Measurements from ENCODE around the gene TNFRSF14.

Gene TNFRSF14

GRCh38 chr1:2525920-2526823 is 30.0 kb upstream of the TNFRSF14 start, which contains the start of gene PANK4:
Gene PANK4, minus strand, starts transcription at chr1:2526596. Its CDS starts 9 bp downstream, at chr1:2526587.
- Histone ChIP-seq H3K27me3 (ENCODE audit: control insufficient read depth, insufficient read depth, low read length) (peaks cover 28% of the 10 kb centered on the region), H3K4me3 (ENCODE audit: low read depth, low read length) (peak within 1 kb of the TSS; percentile 86), H3K9ac (ENCODE audit: low read depth, low read length) (peak within 1 kb of the TSS; percentile 90), H3K9me3 (ENCODE audit: control insufficient read depth, insufficient read depth, low read length) (no peaks in the 10 kb centered on the region), H3K36me3 (ENCODE audit: control insufficient read depth, insufficient read depth, low read length) (peaks cover 4% of the 10 kb centered on the region), H3K4me1 (ENCODE audit: control insufficient read depth, insufficient read depth, low read length) (peaks cover 8% of the 10 kb centered on the region)

- Histone ChIP-seq H3K4me3 (ENCODE audit: low read depth, low read length) (peak overlapping the region; percentile 30), H3K36me3 (ENCODE audit: control insufficient read depth, insufficient read depth, low read length) (no peaks in the 10 kb centered on the region), H3K9ac (ENCODE audit: low read depth, low read length) (no peak overlapping the region), H3K4me1 (ENCODE audit: control insufficient read depth, insufficient read depth, low read length) (peaks cover 8% of the 10 kb centered on the region), H3K9me3 (ENCODE audit: control insufficient read depth, insufficient read depth, low read length) (no peaks in the 10 kb centered on the region), H3K27me3 (ENCODE audit: control insufficient read depth, insufficient read depth, low read length) (peaks cover 33% of the 10 kb centered on the region)
These were observed 29.2 kb upstream of the TNFRSF14 start for GRCh38 chr1:2526824-2527555.

GRCh38 chr1:2527556-2527860 is 28.7 kb upstream of the TNFRSF14 start:
- Histone ChIP-seq H3K9ac (ENCODE audit: low read depth, low read length) (no peak overlapping the region), H3K36me3 (ENCODE audit: control insufficient read depth, insufficient read depth, low read length) (no peaks in the 10 kb centered on the region), H3K4me1 (ENCODE audit: control insufficient read depth, insufficient read depth, low read length) (peaks cover 8% of the 10 kb centered on the region), H3K4me3 (ENCODE audit: low read depth, low read length) (no peak overlapping the region), H3K27me3 (ENCODE audit: control insufficient read depth, insufficient read depth, low read length) (peaks cover 33% of the 10 kb centered on the region), H3K9me3 (ENCODE audit: control insufficient read depth, insufficient read depth, low read length) (no peaks in the 10 kb centered on the region)

- peaks cover 36% of the 10 kb centered on the region for H3K27me3 ChIP-seq (ENCODE audit: control insufficient read depth, insufficient read depth, low read length)
These were observed 28.2 kb upstream of the TNFRSF14 start for GRCh38 chr1:2528016-2528415.

GRCh38 chr1:2528611-2528965 is 27.6 kb upstream of the TNFRSF14 start:
- peaks cover 41% of the 10 kb centered on the region for H3K27me3 ChIP-seq (ENCODE audit: control insufficient read depth, insufficient read depth, low read length)

More at GRCh38 chr1:2528016-2528415, 28.2 kb upstream of the TNFRSF14 start:
- Histone ChIP-seq H3K4me3 (ENCODE audit: low read depth, low read length) (no peak overlapping the region), H3K4me1 (ENCODE audit: control insufficient read depth, insufficient read depth, low read length) (peaks cover 8% of the 10 kb centered on the region), H3K9me3 (ENCODE audit: control insufficient read depth, insufficient read depth, low read length) (no peaks in the 10 kb centered on the region), H3K36me3 (ENCODE audit: control insufficient read depth, insufficient read depth, low read length) (no peaks in the 10 kb centered on the region), H3K9ac (ENCODE audit: low read depth, low read length) (no peak overlapping the region)

GRCh38 chr1:2528966-2529783 is 27.0 kb upstream of the TNFRSF14 start:
- peaks cover 8% of the 10 kb centered on the region for H3K4me1 ChIP-seq (ENCODE audit: control insufficient read depth, insufficient read depth, low read length)
- no peaks in the 10 kb centered on the region for H3K36me3 ChIP-seq (ENCODE audit: control insufficient read depth, insufficient read depth, low read length)
- no peak overlapping the region for H3K9ac ChIP-seq (ENCODE audit: low read depth, low read length)

More at GRCh38 chr1:2528611-2528965, 27.6 kb upstream of the TNFRSF14 start:
- H3K4me3 ChIP-seq (ENCODE audit: low read depth, low read length), result no peak overlapping the region
- H3K9me3 ChIP-seq (ENCODE audit: control insufficient read depth, insufficient read depth, low read length), result no peaks in the 10 kb centered on the region
- peaks cover 8% of the 10 kb centered on the region for H3K4me1 ChIP-seq (ENCODE audit: control insufficient read depth, insufficient read depth, low read length)
- no peaks in the 10 kb centered on the region for H3K36me3 ChIP-seq (ENCODE audit: control insufficient read depth, insufficient read depth, low read length)
- no peak overlapping the region for H3K9ac ChIP-seq (ENCODE audit: low read depth, low read length)

GRCh38 chr1:2529784-2530512 is 26.2 kb upstream of the TNFRSF14 start, which contains the start of gene HES5:
Gene HES5, minus strand, starts transcription at chr1:2530263. Its CDS starts 99 bp downstream, at chr1:2530164.
- Histone ChIP-seq H3K4me1 (ENCODE audit: control insufficient read depth, insufficient read depth, low read length) (peaks cover 3% of the 10 kb centered on the region), H3K4me3 (ENCODE audit: low read depth, low read length) (peak within 1 kb of the TSS; percentile 30), H3K27me3 (ENCODE audit: control insufficient read depth, insufficient read depth, low read length) (peaks cover 46% of the 10 kb centered on the region), H3K36me3 (ENCODE audit: control insufficient read depth, insufficient read depth, low read length) (no peaks in the 10 kb centered on the region), H3K9ac (ENCODE audit: low read depth, low read length) (no peak within 1 kb of the TSS), H3K9me3 (ENCODE audit: control insufficient read depth, insufficient read depth, low read length) (no peaks in the 10 kb centered on the region)

More at GRCh38 chr1:2528966-2529783, 27.0 kb upstream of the TNFRSF14 start:
- H3K9me3 ChIP-seq (ENCODE audit: control insufficient read depth, insufficient read depth, low read length), result no peaks in the 10 kb centered on the region
- no peak overlapping the region for H3K4me3 ChIP-seq (ENCODE audit: low read depth, low read length)
- H3K27me3 ChIP-seq (ENCODE audit: control insufficient read depth, insufficient read depth, low read length), result peaks cover 45% of the 10 kb centered on the region

- H3K27me3 ChIP-seq (ENCODE audit: control insufficient read depth, insufficient read depth, low read length), result peaks cover 50% of the 10 kb centered on the region
- no peak overlapping the region for H3K4me3 ChIP-seq (ENCODE audit: low read depth, low read length)
- H3K9me3 ChIP-seq (ENCODE audit: control insufficient read depth, insufficient read depth, low read length), result no peaks in the 10 kb centered on the region
- no peak overlapping the region for H3K9ac ChIP-seq (ENCODE audit: low read depth, low read length)
- H3K36me3 ChIP-seq (ENCODE audit: control insufficient read depth, insufficient read depth, low read length), result no peaks in the 10 kb centered on the region
- H3K4me1 ChIP-seq (ENCODE audit: control insufficient read depth, insufficient read depth, low read length), result peaks cover 3% of the 10 kb centered on the region
These were observed 25.4 kb upstream of the TNFRSF14 start for GRCh38 chr1:2530513-2531361.

GRCh38 chr1:2532485-2533160 is 23.5 kb upstream of the TNFRSF14 start:
- peaks cover 4% of the 10 kb centered on the region for H3K4me1 ChIP-seq (ENCODE audit: control insufficient read depth, insufficient read depth, low read length)
- no peak overlapping the region for H3K9ac ChIP-seq (ENCODE audit: low read depth, low read length)
- H3K27me3 ChIP-seq (ENCODE audit: control insufficient read depth, insufficient read depth, low read length), result peaks cover 51% of the 10 kb centered on the region
- H3K9me3 ChIP-seq (ENCODE audit: control insufficient read depth, insufficient read depth, low read length), result no peaks in the 10 kb centered on the region
- no peaks in the 10 kb centered on the region for H3K36me3 ChIP-seq (ENCODE audit: control insufficient read depth, insufficient read depth, low read length)
- no peak overlapping the region for H3K4me3 ChIP-seq (ENCODE audit: low read depth, low read length)

- H3K9me3 ChIP-seq (ENCODE audit: control insufficient read depth, insufficient read depth, low read length), result no peaks in the 10 kb centered on the region
- peaks cover 4% of the 10 kb centered on the region for H3K4me1 ChIP-seq (ENCODE audit: control insufficient read depth, insufficient read depth, low read length)
- no peak overlapping the region for H3K4me3 ChIP-seq (ENCODE audit: low read depth, low read length)
- H3K27me3 ChIP-seq (ENCODE audit: control insufficient read depth, insufficient read depth, low read length), result peaks cover 49% of the 10 kb centered on the region
- no peak overlapping the region for H3K9ac ChIP-seq (ENCODE audit: low read depth, low read length)
- H3K36me3 ChIP-seq (ENCODE audit: control insufficient read depth, insufficient read depth, low read length), result no peaks in the 10 kb centered on the region
These were observed 22.8 kb upstream of the TNFRSF14 start for GRCh38 chr1:2533365-2533764.

All from iPS-15b (cell line).